Measurements from ENCODE around the gene TSPYL1. TPM values are rescaled to one million over a fixed set of nuclear protein-coding genes. Genes with fewer than 3 reads are reported as not detected.

Gene TSPYL1
- total RNA-seq, 3 donors from 2014 or later = 55.4 to 81.8 (median 63.8) TPM

GRCh38 chr6:116307001-116307400 lies 27.3 kb upstream of the TSPYL1 start:
- Histone ChIP-seq H3K36me3 (no peaks in the 10 kb centered on the region), H3K4me1 (no peaks in the 10 kb centered on the region), H3K9me3 (no peaks in the 10 kb centered on the region), H3K27ac (no peak overlapping the region), H3K4me3 (no peak overlapping the region), H3K27me3 (no peaks in the 10 kb centered on the region)
- DNase-seq (ENCODE audit: low spot score in 2 of 2) = no peak
- TF ChIP-seq CTCF (IDR thresholded peaks at IDR 0.05) (no peak), POLR2AphosphoS5 (IDR thresholded peaks at IDR 0.05) (no peak), POLR2A (IDR thresholded peaks at IDR 0.05) (no peak)
- intact Hi-C loops (cut with DNase I; ENCODE audit: low total_unique reads) = no loop called here

- no peaks in the 10 kb centered on the region for H3K4me1 ChIP-seq
- intact Hi-C loops (cut with DNase I; ENCODE audit: low total_unique reads) = no loop called here
- TF ChIP-seq CTCF (IDR thresholded peaks at IDR 0.05) (no peak), POLR2AphosphoS5 (IDR thresholded peaks at IDR 0.05) (no peak), POLR2A (IDR thresholded peaks at IDR 0.05) (no peak)
Observed at GRCh38 chr6:116304538-116305097, 24.9 kb upstream of the TSPYL1 start.

GRCh38 chr6:116301104-116301503 lies 21.4 kb upstream of the TSPYL1 start:
- Histone ChIP-seq H3K27me3 (no peaks in the 10 kb centered on the region), H3K4me3 (no peak overlapping the region), H3K27ac (no peak overlapping the region), H3K9me3 (peaks cover 4% of the 10 kb centered on the region in 2 donors), H3K4me1 (no peaks in the 10 kb centered on the region), H3K36me3 (no peaks in the 10 kb centered on the region)
- TF ChIP-seq POLR2AphosphoS5 (IDR thresholded peaks at IDR 0.05) (no peak), CTCF (IDR thresholded peaks at IDR 0.05) (no peak), POLR2A (IDR thresholded peaks at IDR 0.05) (no peak)
- intact Hi-C loops (cut with DNase I; ENCODE audit: low total_unique reads) = no loop called here
- no peak for DNase-seq (ENCODE audit: low spot score in 2 of 2)

More at GRCh38 chr6:116304538-116305097, 24.9 kb upstream of the TSPYL1 start:
- Histone ChIP-seq H3K4me3 (no peak overlapping the region), H3K27me3 (no peaks in the 10 kb centered on the region), H3K36me3 (no peaks in the 10 kb centered on the region), H3K9me3 (no peaks in the 10 kb centered on the region), H3K27ac (no peak overlapping the region)
- no peak for DNase-seq (ENCODE audit: low spot score in 2 of 2)

GRCh38 chr6:116300566-116300965 lies 20.8 kb upstream of the TSPYL1 start:
- intact Hi-C loops (cut with DNase I; ENCODE audit: low total_unique reads) = no loop called here
- no peaks in the 10 kb centered on the region for H3K4me1 ChIP-seq
- DNase-seq (ENCODE audit: low spot score in 2 of 2) = no peak
- H3K36me3 ChIP-seq = no peaks in the 10 kb centered on the region
- TF ChIP-seq CTCF (IDR thresholded peaks at IDR 0.05) (no peak), POLR2A (IDR thresholded peaks at IDR 0.05) (no peak), POLR2AphosphoS5 (IDR thresholded peaks at IDR 0.05) (no peak)
- peaks cover 4% of the 10 kb centered on the region in 2 donors for H3K9me3 ChIP-seq
- H3K27me3 ChIP-seq = no peaks in the 10 kb centered on the region
- no peak overlapping the region for H3K27ac ChIP-seq
- H3K4me3 ChIP-seq = no peak overlapping the region

GRCh38 chr6:116298973-116299372 lies 19.2 kb upstream of the TSPYL1 start:
- TF ChIP-seq CTCF (IDR thresholded peaks at IDR 0.05) (no peak), POLR2AphosphoS5 (IDR thresholded peaks at IDR 0.05) (no peak), POLR2A (IDR thresholded peaks at IDR 0.05) (no peak)
- intact Hi-C loops (cut with DNase I; ENCODE audit: low total_unique reads) = no loop called here
- DNase-seq (ENCODE audit: low spot score in 2 of 2) = no peak
- H3K4me3 ChIP-seq = no peak overlapping the region
- H3K36me3 ChIP-seq = no peaks in the 10 kb centered on the region
- no peaks in the 10 kb centered on the region for H3K27me3 ChIP-seq
- peaks cover 4% of the 10 kb centered on the region in 2 donors for H3K9me3 ChIP-seq
- H3K4me1 ChIP-seq = no peaks in the 10 kb centered on the region
- H3K27ac ChIP-seq = no peak overlapping the region

Measured in breast epithelium (tissue), 4 donors.